Purkinje cell (primary cell): ENCODE measurements around the gene TM7SF2. TPM values are rescaled to one million over a fixed set of nuclear protein-coding genes. Genes with fewer than 3 reads are reported as not detected.

Experiments
- polyA plus RNA-seq: library from polyadenylated mRNA; unstranded; fragments of >200 nt; fragmentation: Nextera tagmentation; gene quantifications from 2 replicates; pipeline ENCODE4 v1.2.1, GENCODE V29; 2014

TM7SF2 gene
- polyA plus RNA-seq: 17.1 and 28.2 TPM in 2 replicates

DNA sequence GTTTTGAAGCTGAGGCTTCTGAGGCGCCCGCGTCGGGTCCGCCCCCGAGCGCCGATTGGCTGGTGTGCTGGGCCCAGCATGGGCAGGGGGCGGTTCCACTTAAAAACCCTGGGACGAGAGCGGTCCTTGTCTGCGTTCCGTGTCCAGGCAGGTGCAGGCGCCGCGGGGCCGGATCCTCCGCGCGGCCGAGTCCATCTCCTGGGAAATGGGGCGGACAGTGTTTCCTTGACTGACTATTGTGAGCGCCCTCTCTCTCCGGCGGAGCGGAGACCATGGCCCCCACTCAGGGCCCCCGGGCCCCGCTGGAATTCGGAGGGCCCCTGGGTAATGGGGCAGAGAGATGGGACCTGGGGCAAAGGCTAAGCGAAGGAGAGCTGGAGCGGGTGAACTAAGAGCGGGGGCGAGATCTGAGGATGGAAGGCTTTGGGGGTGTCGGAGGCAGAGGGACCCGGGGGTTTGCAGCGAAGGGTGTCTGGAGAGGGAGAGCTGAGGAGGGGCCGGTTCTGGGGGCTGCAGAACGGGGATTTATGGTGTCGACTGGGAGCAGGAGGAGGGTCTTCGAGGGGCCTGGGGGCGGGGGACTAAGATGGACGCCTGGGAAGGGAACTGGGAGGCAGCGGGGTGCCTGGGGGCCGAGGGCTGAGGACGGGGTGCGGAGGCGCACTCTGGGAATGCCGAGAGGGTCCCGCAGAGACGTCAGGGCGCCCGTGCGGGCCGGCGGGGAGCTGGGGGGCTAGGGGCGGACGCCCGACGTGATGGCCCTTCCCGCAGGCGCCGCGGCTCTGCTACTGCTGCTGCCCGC is at the start of gene TM7SF2:
TSS of gene TM7SF2 (plus strand) at position 129 of the 802 bp plus-strand sequence. CDS start at position 273, 144 bp downstream.

GRCh38 chr11:65083834-65084597 is 27.7 kb upstream of the TM7SF2 start, which contains the start of the genes CDCA5 and ZFPL1:
TSS of gene CDCA5 (minus strand) at chr11:65084040. CDS start at chr11:65083978, 62 bp downstream.
TSS of gene ZFPL1 (plus strand) at chr11:65084222. CDS start at chr11:65084699, 477 bp downstream.

GRCh38 chr11:65095974-65096806 is 15.5 kb upstream of the TM7SF2 start, which contains the start of gene VPS51:
TSS of gene VPS51 (plus strand) at chr11:65096214. CDS start at chr11:65096251, 37 bp downstream.

GRCh38 chr11:65117206-65118096 is 5.8 kb downstream of the TM7SF2 start, which contains the start of gene ZNHIT2:
TSS of gene ZNHIT2 (minus strand) at chr11:65117701. CDS start at chr11:65117653, 48 bp downstream.

DNA sequence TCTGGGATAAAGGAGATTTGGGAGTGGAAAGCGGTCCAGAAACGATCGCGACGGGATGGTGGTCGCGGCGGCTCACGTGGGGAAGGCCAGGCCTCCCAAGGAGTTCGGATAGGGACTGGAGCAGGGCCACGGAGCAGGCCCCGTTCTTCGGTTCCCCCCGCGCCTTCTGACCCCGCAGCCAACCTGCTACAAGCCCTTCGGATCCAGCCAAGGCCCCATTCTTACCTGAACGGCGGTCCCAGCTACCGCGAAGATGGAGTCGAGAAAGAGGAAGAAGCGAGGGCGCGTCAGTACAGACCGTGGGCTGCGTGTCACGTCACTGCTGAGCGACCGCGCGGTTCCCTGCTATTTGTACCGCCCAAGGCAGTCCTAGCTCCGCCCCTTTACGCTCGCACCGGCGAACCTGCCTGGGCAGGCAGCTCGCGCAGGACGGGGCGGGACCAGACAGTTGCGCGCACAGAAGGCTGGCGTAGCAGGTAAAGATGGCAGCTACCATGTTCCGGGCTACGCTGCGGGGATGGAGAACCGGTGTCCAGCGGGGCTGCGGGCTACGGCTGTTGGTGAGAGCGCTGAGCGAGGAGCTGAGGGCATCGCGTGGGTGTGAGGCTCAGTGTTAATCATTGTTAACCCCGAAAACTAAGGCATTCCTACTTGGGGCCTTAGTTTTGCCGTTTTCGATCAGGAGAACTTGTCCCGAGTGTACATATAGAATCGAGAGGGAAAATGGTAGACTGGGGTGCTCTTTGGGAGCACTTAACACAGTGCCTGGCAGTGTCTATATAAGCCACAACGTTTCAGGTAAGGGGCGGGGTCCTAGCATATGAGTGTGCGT is 10.4 kb downstream of the TM7SF2 start, which contains the start of the genes FAU and MRPL49:
TSS of gene FAU (minus strand) at position 270 of the 832 bp plus-strand sequence. CDS start 321 bp downstream, outside the sequence.
TSS of gene MRPL49 (plus strand) at position 457 of the 832 bp plus-strand sequence. CDS start at position 483, 26 bp downstream.

GRCh38 chr11:65134240-65134951 is 22.7 kb downstream of the TM7SF2 start, which contains the start of gene SYVN1:
TSS of gene SYVN1 (minus strand) at chr11:65134519. CDS start at chr11:65133601, 918 bp downstream.

Other genes starting within 250 kb of the TM7SF2 start
- 2.5 and 3.5 TPM in 2 replicates for gene EHD1, start 233.3 kb upstream of the TM7SF2 start, polyA plus RNA-seq
- gene ATG2A, start 194.7 kb upstream of the TM7SF2 start, polyA plus RNA-seq: 0.70 and 0.73 TPM in 2 replicates
- 1.5 and 3.1 TPM in 2 replicates for gene PPP2R5B, start 187.2 kb upstream of the TM7SF2 start, polyA plus RNA-seq
- gene GPHA2, start 176.0 kb upstream of the TM7SF2 start, polyA plus RNA-seq: not detected in 2 replicates
- gene MAJIN, start 139.8 kb upstream of the TM7SF2 start, polyA plus RNA-seq: 3.6 and 3.8 TPM in 2 replicates
- gene BATF2, start 114.9 kb upstream of the TM7SF2 start, polyA plus RNA-seq: not detected in 2 replicates
- gene ARL2, start 97.7 kb upstream of the TM7SF2 start, polyA plus RNA-seq: 42.7 and 68.3 TPM in 2 replicates
- 4.7 and 7.0 TPM in 2 replicates for gene SNX15, start 84.4 kb upstream of the TM7SF2 start, polyA plus RNA-seq
- 1.3 and 3.6 TPM in 2 replicates for gene SAC3D1, start 70.7 kb upstream of the TM7SF2 start, polyA plus RNA-seq
- gene NAALADL1, start 53.3 kb upstream of the TM7SF2 start, polyA plus RNA-seq: not detected in 2 replicates
- gene CDCA5, start 27.8 kb upstream of the TM7SF2 start, polyA plus RNA-seq: 0.29 and 1.8 TPM in 2 replicates
- gene ZFPL1, start 27.6 kb upstream of the TM7SF2 start, polyA plus RNA-seq: 11.0 and 14.9 TPM in 2 replicates
- 15.7 and 25.0 TPM in 2 replicates for gene VPS51, start 15.7 kb upstream of the TM7SF2 start, polyA plus RNA-seq
- gene ZNHIT2, start 5.8 kb downstream of the TM7SF2 start, polyA plus RNA-seq: 0.19 and 1.9 TPM in 2 replicates
- 384 and 510 TPM in 2 replicates for gene FAU, start 10.3 kb downstream of the TM7SF2 start, polyA plus RNA-seq
- 8.6 and 13.7 TPM in 2 replicates for gene MRPL49, start 10.4 kb downstream of the TM7SF2 start, polyA plus RNA-seq
- gene SYVN1, start 22.6 kb downstream of the TM7SF2 start, polyA plus RNA-seq: 24.2 and 35.0 TPM in 2 replicates
- gene SPDYC, start 58.4 kb downstream of the TM7SF2 start, polyA plus RNA-seq: not detected in 2 replicates
- gene CAPN1, start 70.1 kb downstream of the TM7SF2 start, polyA plus RNA-seq: 4.1 and 6.8 TPM in 2 replicates
- 1.6 and 4.8 TPM in 2 replicates for gene POLA2, start 150.1 kb downstream of the TM7SF2 start, polyA plus RNA-seq
- gene CDC42EP2, start 203.0 kb downstream of the TM7SF2 start, polyA plus RNA-seq: 2.8 and 4.2 TPM in 2 replicates
- 19.0 and 20.5 TPM in 2 replicates for gene DPF2, start 222.0 kb downstream of the TM7SF2 start, polyA plus RNA-seq
- gene TIGD3, start 242.9 kb downstream of the TM7SF2 start, polyA plus RNA-seq: 1.7 and 1.8 TPM in 2 replicates